DND-41 (cell line): ENCODE results near the gene CHEK1.
"Not testable (repeated sequence)": the region's sequence is repeated elsewhere in the genome, so short reads cannot be mapped to it uniquely, and the experiment has no call there.

Experiments used
- ATAC-seq: fragments of 200-7000 bp; cut with Tn5 transposase; 3 replicates; pipeline ENCODE4 v1.9.1; 2021; ENCODE audit warnings: low read depth; ENCODE audit not compliant: insufficient read depth
- DNase-seq: peaks from one replicate; pipeline ENCODE4 v3.0.0-alpha.2; 2020
- H2AFZ ChIP-seq: 2 replicates; pipeline ENCODE4 v1.6.0; 2012; ENCODE audit warnings: low read depth, low read length
- H3K27ac ChIP-seq: 2 replicates; pipeline ENCODE4 v1.5.1; 2012; ENCODE audit warnings: low read length, inconsistent platforms
- H3K27me3 ChIP-seq: fragments of 200-600 bp; sonication (generic); 2 replicates; pipeline ENCODE4 v1.6.0; 2012; ENCODE audit warnings: low read length, mild to moderate bottlenecking, inconsistent platforms; ENCODE audit not compliant: insufficient read depth, poor library complexity
- H3K36me3 ChIP-seq: 2 replicates; pipeline ENCODE4 v1.5.1; 2012; ENCODE audit warnings: low read length, inconsistent platforms; ENCODE audit not compliant: insufficient read depth
- H3K4me1 ChIP-seq: 2 replicates; pipeline ENCODE4 v1.5.1; 2012; ENCODE audit warnings: mild to moderate bottlenecking, low read length; ENCODE audit not compliant: insufficient read depth
- H3K4me2 ChIP-seq: 2 replicates; pipeline ENCODE4 v1.6.0; 2012; ENCODE audit warnings: mild to moderate bottlenecking, moderate library complexity, low read length, inconsistent platforms; ENCODE audit not compliant: insufficient read depth
- H3K4me3 ChIP-seq, 2 experiments: fragments of 200-600 bp in 1 of 2; shearing (Covaris generic) in 1 of 2; 2 replicates each; pipeline ENCODE4 v1.5.1; 2012 to 2016; ENCODE audit warnings: inconsistent platforms in 2 of 2, low read length in 2 of 2, mild to moderate bottlenecking in 2 of 2, low read depth in 1 of 2, moderate library complexity in 1 of 2
- H3K79me2 ChIP-seq: 2 replicates; pipeline ENCODE4 v1.6.0; 2012; ENCODE audit warnings: low read length, inconsistent platforms; ENCODE audit not compliant: insufficient read depth
- H3K9ac ChIP-seq: 2 replicates; pipeline ENCODE4 v1.6.0; 2012; ENCODE audit warnings: low read depth, mild to moderate bottlenecking, inconsistent platforms, low read length, moderate library complexity
- H3K9me3 ChIP-seq: 2 replicates; pipeline ENCODE4 v1.5.1; 2012; ENCODE audit warnings: low read length, moderate library complexity, mild to moderate bottlenecking, inconsistent platforms; ENCODE audit not compliant: insufficient read depth, severe bottlenecking
- H4K20me1 ChIP-seq: 2 replicates; pipeline ENCODE4 v1.6.0; 2012; ENCODE audit warnings: low read length; ENCODE audit not compliant: insufficient read depth
- EZH2 ChIP-seq: IDR thresholded peaks from 3 replicates; pipeline ENCODE4 v1.6.1; 2012; ENCODE audit warnings: borderline replicate concordance, low read depth, mild to moderate bottlenecking, moderate library complexity, low read length, inconsistent platforms; ENCODE audit not compliant: severe bottlenecking
- TF ChIP-seq, protein P1 (sequence below): IDR thresholded peaks from 2 replicates; pipeline ENCODE4 v1.5.1; 2012; ENCODE audit warnings: borderline replicate concordance, low read length, moderate library complexity, mild to moderate bottlenecking; ENCODE audit not compliant: poor library complexity, severe bottlenecking; ENCODE audit errors: extremely low read depth

The CHEK1 gene

DNA sequence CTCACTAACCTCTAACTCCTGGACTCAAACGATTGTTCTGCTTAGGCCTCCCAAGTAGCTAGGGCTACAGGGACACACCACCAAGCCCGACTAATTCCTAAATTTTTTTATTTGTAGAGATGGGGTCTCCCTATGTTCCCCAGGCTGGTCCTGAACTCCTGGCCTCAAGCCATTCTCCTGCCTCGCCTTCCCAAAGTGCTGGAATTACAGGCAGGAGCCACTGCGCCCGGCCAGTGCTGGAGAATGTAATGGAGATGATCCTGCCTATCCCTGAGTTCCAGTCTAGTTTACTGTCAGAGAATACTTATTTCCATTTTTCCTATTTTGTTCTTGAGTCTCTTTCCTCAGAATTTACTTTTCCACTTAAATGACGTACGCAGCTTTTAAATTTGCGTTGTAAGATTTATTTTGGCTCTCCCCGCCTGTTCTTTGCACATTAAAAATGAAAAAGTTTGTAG is at the start of gene CHEK1:
Gene CHEK1, plus strand, starts transcription at position 408 of the 458 bp plus-strand sequence. CDS start 1,606 bp downstream, outside the sequence.
- Histone ChIP-seq H2AFZ (peak within 1 kb of the TSS; percentile 98), H3K4me3 (peak within 1 kb of the TSS; percentile 72 to 95), H3K36me3 (peaks cover 57% of the 10 kb centered on the region), H3K4me2 (peak within 1 kb of the TSS; percentile 99), H3K9ac (peak within 1 kb of the TSS; percentile 92), H3K27ac (peak within 1 kb of the TSS; percentile 99), H3K9me3 (no peaks in the 10 kb centered on the region), H3K4me1 (peaks cover 42% of the 10 kb centered on the region), H4K20me1 (peaks cover 21% of the 10 kb centered on the region; the same call in 1 of the 2 replicates), H3K79me2 (peaks cover 56% of the 10 kb centered on the region), H3K27me3 (no peaks in the 10 kb centered on the region)
- no peak for ATAC-seq
- TF ChIP-seq, protein P1, sequence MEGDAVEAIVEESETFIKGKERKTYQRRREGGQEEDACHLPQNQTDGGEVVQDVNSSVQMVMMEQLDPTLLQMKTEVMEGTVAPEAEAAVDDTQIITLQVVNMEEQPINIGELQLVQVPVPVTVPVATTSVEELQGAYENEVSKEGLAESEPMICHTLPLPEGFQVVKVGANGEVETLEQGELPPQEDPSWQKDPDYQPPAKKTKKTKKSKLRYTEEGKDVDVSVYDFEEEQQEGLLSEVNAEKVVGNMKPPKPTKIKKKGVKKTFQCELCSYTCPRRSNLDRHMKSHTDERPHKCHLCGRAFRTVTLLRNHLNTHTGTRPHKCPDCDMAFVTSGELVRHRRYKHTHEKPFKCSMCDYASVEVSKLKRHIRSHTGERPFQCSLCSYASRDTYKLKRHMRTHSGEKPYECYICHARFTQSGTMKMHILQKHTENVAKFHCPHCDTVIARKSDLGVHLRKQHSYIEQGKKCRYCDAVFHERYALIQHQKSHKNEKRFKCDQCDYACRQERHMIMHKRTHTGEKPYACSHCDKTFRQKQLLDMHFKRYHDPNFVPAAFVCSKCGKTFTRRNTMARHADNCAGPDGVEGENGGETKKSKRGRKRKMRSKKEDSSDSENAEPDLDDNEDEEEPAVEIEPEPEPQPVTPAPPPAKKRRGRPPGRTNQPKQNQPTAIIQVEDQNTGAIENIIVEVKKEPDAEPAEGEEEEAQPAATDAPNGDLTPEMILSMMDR = no peak
- TF ChIP-seq EZH2 = no peak
- no peak for DNase-seq

DNA sequence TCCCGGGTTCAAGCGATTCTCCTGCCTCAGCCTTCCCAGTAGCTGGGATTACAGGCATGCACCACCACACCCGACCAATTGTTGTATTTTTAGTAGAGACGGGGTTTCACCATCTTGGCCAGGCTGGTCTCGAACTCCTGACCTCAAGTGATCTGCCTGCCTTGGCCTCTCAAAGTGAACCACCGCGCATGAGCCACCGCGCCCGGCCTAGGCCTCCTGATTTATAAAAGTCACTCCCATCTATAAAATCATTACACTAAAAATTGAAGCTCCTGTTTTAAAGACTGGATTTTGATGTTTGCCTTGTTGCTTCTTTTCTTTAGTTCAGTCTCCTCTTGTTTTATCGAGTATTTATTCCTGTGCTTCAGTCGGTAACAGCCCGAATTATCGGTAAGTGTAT is 47.8 kb upstream of the CHEK1 start:
- not testable (repeated sequence) for H4K20me1 ChIP-seq, H3K27me3 ChIP-seq, DNase-seq, H3K9ac ChIP-seq, H3K4me2 ChIP-seq, H3K79me2 ChIP-seq, H2AFZ ChIP-seq, H3K4me1 ChIP-seq, H3K4me3 ChIP-seq, H3K9me3 ChIP-seq, H3K27ac ChIP-seq, ATAC-seq
- peaks cover 92% of the 10 kb centered on the region for H3K36me3 ChIP-seq

GRCh38 chr11:125578783-125579182 is 46.2 kb upstream of the CHEK1 start:
- no peak for TF ChIP-seq EZH2
- TF ChIP-seq, protein P1 = no peak
- ATAC-seq (no peak), DNase-seq (no peak)
- H3K9ac ChIP-seq = no peak overlapping the region
- H3K36me3 ChIP-seq = peaks cover 94% of the 10 kb centered on the region
- H3K9me3 ChIP-seq = no peaks in the 10 kb centered on the region
- no peak overlapping the region for H2AFZ ChIP-seq
- H3K4me2 ChIP-seq = no peak overlapping the region
- H3K79me2 ChIP-seq = no peaks in the 10 kb centered on the region
- no peak overlapping the region for H3K27ac ChIP-seq
- H4K20me1 ChIP-seq = no peaks in the 10 kb centered on the region; the same call in 1 of the 2 replicates
- no peaks in the 10 kb centered on the region for H3K27me3 ChIP-seq
- no peaks in the 10 kb centered on the region for H3K4me1 ChIP-seq
- no peak overlapping the region for H3K4me3 ChIP-seq

DNA sequence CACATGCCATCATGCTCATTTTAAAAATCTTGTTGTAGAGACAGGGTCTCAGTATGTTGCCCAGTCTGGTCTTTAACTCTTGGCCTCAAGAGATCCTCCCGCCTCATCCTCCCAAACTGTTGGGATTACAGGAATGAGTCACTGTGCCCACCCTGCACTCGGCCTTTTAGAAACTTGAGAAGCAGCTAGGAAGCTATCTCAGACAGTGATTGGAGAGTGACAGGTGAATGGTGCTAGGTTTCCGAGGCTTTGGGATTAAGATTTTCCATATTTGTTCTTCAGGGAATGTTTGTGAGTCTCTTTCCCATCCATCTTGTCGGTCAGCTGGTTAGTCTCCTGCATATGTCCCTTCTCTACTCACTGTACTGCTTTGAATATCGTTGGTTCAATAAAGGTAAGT is 45.2 kb upstream of the CHEK1 start:
- no peak overlapping the region for H3K27ac ChIP-seq
- no peak overlapping the region for H3K9ac ChIP-seq
- TF ChIP-seq, protein P1 = no peak
- TF ChIP-seq EZH2 = no peak
- H3K36me3 ChIP-seq = peaks cover 91% of the 10 kb centered on the region
- ATAC-seq (no peak), DNase-seq (no peak)
- no peak overlapping the region for H3K4me2 ChIP-seq
- no peak overlapping the region for H3K4me3 ChIP-seq
- no peaks in the 10 kb centered on the region for H3K27me3 ChIP-seq
- H4K20me1 ChIP-seq = no peaks in the 10 kb centered on the region; the same call in 1 of the 2 replicates
- no peaks in the 10 kb centered on the region for H3K9me3 ChIP-seq
- H2AFZ ChIP-seq = no peak overlapping the region
- no peaks in the 10 kb centered on the region for H3K79me2 ChIP-seq
- no peaks in the 10 kb centered on the region for H3K4me1 ChIP-seq
